Measurements from ENCODE around the gene NOS3.

NOS3 gene

DNA sequence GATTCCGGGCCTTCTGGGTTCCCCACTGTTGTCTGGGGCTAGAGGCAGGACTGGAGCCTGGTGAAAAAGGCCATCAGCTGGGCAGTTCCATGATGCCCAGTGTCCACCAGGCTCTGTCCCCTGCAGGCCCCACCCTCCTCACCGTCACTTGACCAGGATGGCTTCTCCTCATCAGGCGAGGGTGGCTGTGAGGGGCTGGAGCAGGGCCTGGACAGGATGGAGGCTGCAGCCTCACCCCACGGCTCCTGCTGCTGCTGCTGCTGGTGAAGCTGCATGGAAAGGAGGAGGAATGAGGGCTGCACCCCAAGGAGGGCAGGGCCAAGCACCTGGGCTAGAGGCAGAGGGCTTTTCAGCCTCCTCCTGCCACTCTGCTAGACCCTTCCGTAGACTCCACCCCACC is 25.1 kb downstream of the NOS3 start:
- Histone ChIP-seq H3K27me3 (ENCODE audit: insufficient read depth, low read length, poor library complexity) (peaks cover 1% of the 10 kb centered on the region), H2AFZ (ENCODE audit: low read depth, low read length) (no peak overlapping the region), H3K9me3 (ENCODE audit: insufficient read depth, low read length, severe bottlenecking) (no peaks in the 10 kb centered on the region), H3K79me2 (ENCODE audit: insufficient read depth, low read length) (no peaks in the 10 kb centered on the region), H4K20me1 (ENCODE audit: insufficient read depth, low read length) (no peaks in the 10 kb centered on the region), H3K4me3 (ENCODE audit: low read depth in 1 of 2, low read length in 2 of 2) (no peak overlapping the region), H3K36me3 (ENCODE audit: insufficient read depth, low read length) (no peaks in the 10 kb centered on the region), H3K4me2 (ENCODE audit: insufficient read depth, low read length) (no peak overlapping the region), H3K4me1 (ENCODE audit: insufficient read depth, low read length) (peaks cover 17% of the 10 kb centered on the region), H3K27ac (ENCODE audit: low read length) (no peak overlapping the region), H3K9ac (ENCODE audit: low read depth, low read length) (no peak overlapping the region)
- no peak for DNase-seq
- TF ChIP-seq EZH2 (IDR thresholded peaks at IDR 0.05; ENCODE audit: borderline replicate concordance, low read depth, low read length, severe bottlenecking): no peak
- no peak for TF ChIP-seq CTCF (IDR thresholded peaks at IDR 0.05; ENCODE audit: borderline replicate concordance, extremely low read depth, low read length, poor library complexity, severe bottlenecking)
- no peak for ATAC-seq (ENCODE audit: insufficient read depth, low read depth)

- Histone ChIP-seq H2AFZ (ENCODE audit: low read depth, low read length) (no peak overlapping the region), H3K27me3 (ENCODE audit: insufficient read depth, low read length, poor library complexity) (peaks cover 3% of the 10 kb centered on the region), H3K79me2 (ENCODE audit: insufficient read depth, low read length) (no peaks in the 10 kb centered on the region), H3K9ac (ENCODE audit: low read depth, low read length) (no peak overlapping the region), H4K20me1 (ENCODE audit: insufficient read depth, low read length) (no peaks in the 10 kb centered on the region), H3K4me2 (ENCODE audit: insufficient read depth, low read length) (no peak overlapping the region), H3K27ac (ENCODE audit: low read length) (no peak overlapping the region), H3K4me3 (ENCODE audit: low read depth in 1 of 2, low read length in 2 of 2) (no peak overlapping the region), H3K9me3 (ENCODE audit: insufficient read depth, low read length, severe bottlenecking) (no peaks in the 10 kb centered on the region), H3K4me1 (ENCODE audit: insufficient read depth, low read length) (peaks cover 17% of the 10 kb centered on the region), H3K36me3 (ENCODE audit: insufficient read depth, low read length) (no peaks in the 10 kb centered on the region)
- DNase-seq: no peak
- TF ChIP-seq CTCF (IDR thresholded peaks at IDR 0.05; ENCODE audit: borderline replicate concordance, extremely low read depth, low read length, poor library complexity, severe bottlenecking) (no peak), EZH2 (IDR thresholded peaks at IDR 0.05; ENCODE audit: borderline replicate concordance, low read depth, low read length, severe bottlenecking) (no peak)
- ATAC-seq (ENCODE audit: insufficient read depth, low read depth): no peak
These were observed 25.7 kb downstream of the NOS3 start for GRCh38 chr7:151016505-151016904.

DNA sequence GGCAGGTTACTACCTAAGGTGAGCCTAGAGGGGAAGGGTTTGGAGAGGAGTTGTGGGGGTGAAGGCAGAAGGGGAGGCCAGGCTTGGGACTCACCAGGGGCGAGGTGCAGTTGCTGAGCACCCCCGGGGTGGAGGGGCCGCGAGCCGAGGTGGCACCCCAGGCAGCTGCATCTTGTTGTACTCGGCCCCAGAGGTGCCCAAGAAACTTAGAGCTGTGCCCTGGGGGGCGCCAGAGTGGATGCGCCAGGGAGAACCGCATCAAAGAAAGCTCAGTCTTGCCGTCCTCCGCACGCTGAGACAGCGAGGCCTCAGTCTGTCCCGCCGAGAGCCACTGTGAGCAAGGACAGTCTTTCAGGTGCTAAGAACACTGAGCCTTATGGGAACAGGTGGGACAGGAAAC is 26.1 kb downstream of the NOS3 start:
- Histone ChIP-seq H3K36me3 (ENCODE audit: insufficient read depth, low read length) (no peaks in the 10 kb centered on the region), H3K4me1 (ENCODE audit: insufficient read depth, low read length) (peaks cover 17% of the 10 kb centered on the region), H3K4me2 (ENCODE audit: insufficient read depth, low read length) (peak overlapping the region; percentile 86), H2AFZ (ENCODE audit: low read depth, low read length) (no peak overlapping the region), H3K79me2 (ENCODE audit: insufficient read depth, low read length) (no peaks in the 10 kb centered on the region), H4K20me1 (ENCODE audit: insufficient read depth, low read length) (no peaks in the 10 kb centered on the region), H3K4me3 (ENCODE audit: low read depth in 1 of 2, low read length in 2 of 2) (0 out of 4 replicates have a peak overlapping the region, but pooled peaks of 1 of the 2 experiments have one; percentile 57), H3K9ac (ENCODE audit: low read depth, low read length) (no peak overlapping the region), H3K27ac (ENCODE audit: low read length) (no peak overlapping the region), H3K9me3 (ENCODE audit: insufficient read depth, low read length, severe bottlenecking) (no peaks in the 10 kb centered on the region), H3K27me3 (ENCODE audit: insufficient read depth, low read length, poor library complexity) (peaks cover 3% of the 10 kb centered on the region)
- TF ChIP-seq EZH2 (IDR thresholded peaks at IDR 0.05; ENCODE audit: borderline replicate concordance, low read depth, low read length, severe bottlenecking) (no peak), CTCF (IDR thresholded peaks at IDR 0.05; ENCODE audit: borderline replicate concordance, extremely low read depth, low read length, poor library complexity, severe bottlenecking) (no peak)
- ATAC-seq (ENCODE audit: insufficient read depth, low read depth): no peak
- peak; percentile 37 for DNase-seq

Measured in DND-41 (cell line).